Bronchial epithelial cell (primary cell): ENCODE results near the gene BCDIN3D. TPM values are rescaled to one million over a fixed set of nuclear protein-coding genes. Genes with fewer than 3 reads are reported as not detected.

ENCODE experiments used
- DNase-seq: peaks from one replicate; pipeline ENCODE4 v3.0.0-alpha.2; 2010; ENCODE audit warnings: low read depth
- FAIRE-seq: peaks from 2 replicates; lab custom pipeline; 2011; peaks lifted over from hg19 to GRCh38; lab: Jason Lieb, UNC
- H3K27me3 ChIP-seq: 2 replicates; pipeline ENCODE4 v1.5.1; 2011; ENCODE audit warnings: low read length; ENCODE audit not compliant: control insufficient read depth, insufficient read depth
- H3K36me3 ChIP-seq: 2 replicates; pipeline ENCODE4 v1.5.1; 2011; ENCODE audit warnings: low read length; ENCODE audit not compliant: control insufficient read depth, insufficient read depth
- H3K4me3 ChIP-seq: 2 replicates; pipeline ENCODE4 v1.5.1; 2011; ENCODE audit warnings: mild to moderate bottlenecking, low read depth, low read length, control low read depth
- total RNA-seq: library from RNA; depleted of rRNA; stranded (reverse); fragments of >200 nt; gene quantifications from 2 replicates; pipeline ENCODE4 v1.2.1, GENCODE V29; 2014
- TF ChIP-seq, protein P1 (sequence below): IDR thresholded peaks from 2 replicates; pipeline ENCODE4 v1.5.1; 2011; ENCODE audit warnings: mild to moderate bottlenecking, moderate library complexity, low read length, control low read depth, inconsistent platforms; ENCODE audit not compliant: insufficient read depth, severe bottlenecking

BCDIN3D gene, protein sequence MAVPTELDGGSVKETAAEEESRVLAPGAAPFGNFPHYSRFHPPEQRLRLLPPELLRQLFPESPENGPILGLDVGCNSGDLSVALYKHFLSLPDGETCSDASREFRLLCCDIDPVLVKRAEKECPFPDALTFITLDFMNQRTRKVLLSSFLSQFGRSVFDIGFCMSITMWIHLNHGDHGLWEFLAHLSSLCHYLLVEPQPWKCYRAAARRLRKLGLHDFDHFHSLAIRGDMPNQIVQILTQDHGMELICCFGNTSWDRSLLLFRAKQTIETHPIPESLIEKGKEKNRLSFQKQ
- total RNA-seq: 6.8 and 7.4 TPM in 2 replicates

DNA sequence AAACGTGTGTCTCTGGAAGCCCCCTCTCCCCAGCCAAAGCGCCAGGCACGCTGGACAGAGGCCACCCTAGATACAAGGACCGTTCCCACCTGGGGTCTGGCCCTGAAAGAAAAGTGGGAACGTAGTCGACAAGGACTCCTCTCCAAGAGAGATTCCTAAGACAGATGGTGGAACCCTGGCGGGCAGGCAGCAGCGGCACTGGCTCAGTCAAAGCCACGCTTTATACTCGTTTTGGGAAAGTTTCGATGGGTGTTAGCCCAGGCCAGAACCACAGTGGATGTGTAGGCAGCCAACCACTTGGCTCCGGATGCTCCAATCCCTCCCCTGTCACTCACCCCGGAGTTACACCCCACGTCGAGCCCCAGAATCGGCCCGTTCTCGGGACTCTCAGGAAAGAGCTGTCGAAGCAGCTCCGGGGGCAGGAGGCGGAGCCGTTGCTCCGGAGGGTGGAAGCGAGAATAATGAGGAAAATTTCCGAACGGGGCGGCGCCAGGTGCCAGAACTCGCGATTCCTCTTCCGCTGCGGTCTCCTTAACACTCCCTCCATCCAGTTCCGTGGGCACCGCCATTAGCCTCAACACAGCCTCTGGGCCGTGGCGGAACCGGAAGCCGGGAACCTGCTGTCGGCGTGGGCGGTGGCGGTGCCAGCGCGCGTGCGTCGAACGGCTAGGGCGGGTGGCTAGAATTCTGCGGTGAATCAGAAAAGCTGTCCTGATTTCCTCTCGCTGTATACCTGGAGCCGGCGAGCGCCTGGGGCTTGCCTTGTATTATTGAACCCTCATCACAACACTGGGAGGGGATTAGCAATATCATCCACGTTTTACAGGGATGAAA, at the start of gene BCDIN3D:
Gene BCDIN3D, minus strand, starts transcription at position 588 of the 834 bp plus-strand sequence. Its CDS starts 19 bp downstream, at position 569.
- Histone ChIP-seq H3K36me3 (no peaks in the 10 kb centered on the region), H3K27me3 (no peaks in the 10 kb centered on the region), H3K4me3 (peak within 1 kb of the TSS; percentile 75)
- peak; percentile 90 for DNase-seq
- TF ChIP-seq, protein P1, sequence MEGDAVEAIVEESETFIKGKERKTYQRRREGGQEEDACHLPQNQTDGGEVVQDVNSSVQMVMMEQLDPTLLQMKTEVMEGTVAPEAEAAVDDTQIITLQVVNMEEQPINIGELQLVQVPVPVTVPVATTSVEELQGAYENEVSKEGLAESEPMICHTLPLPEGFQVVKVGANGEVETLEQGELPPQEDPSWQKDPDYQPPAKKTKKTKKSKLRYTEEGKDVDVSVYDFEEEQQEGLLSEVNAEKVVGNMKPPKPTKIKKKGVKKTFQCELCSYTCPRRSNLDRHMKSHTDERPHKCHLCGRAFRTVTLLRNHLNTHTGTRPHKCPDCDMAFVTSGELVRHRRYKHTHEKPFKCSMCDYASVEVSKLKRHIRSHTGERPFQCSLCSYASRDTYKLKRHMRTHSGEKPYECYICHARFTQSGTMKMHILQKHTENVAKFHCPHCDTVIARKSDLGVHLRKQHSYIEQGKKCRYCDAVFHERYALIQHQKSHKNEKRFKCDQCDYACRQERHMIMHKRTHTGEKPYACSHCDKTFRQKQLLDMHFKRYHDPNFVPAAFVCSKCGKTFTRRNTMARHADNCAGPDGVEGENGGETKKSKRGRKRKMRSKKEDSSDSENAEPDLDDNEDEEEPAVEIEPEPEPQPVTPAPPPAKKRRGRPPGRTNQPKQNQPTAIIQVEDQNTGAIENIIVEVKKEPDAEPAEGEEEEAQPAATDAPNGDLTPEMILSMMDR: no peak
- no peak for FAIRE-seq

DNA sequence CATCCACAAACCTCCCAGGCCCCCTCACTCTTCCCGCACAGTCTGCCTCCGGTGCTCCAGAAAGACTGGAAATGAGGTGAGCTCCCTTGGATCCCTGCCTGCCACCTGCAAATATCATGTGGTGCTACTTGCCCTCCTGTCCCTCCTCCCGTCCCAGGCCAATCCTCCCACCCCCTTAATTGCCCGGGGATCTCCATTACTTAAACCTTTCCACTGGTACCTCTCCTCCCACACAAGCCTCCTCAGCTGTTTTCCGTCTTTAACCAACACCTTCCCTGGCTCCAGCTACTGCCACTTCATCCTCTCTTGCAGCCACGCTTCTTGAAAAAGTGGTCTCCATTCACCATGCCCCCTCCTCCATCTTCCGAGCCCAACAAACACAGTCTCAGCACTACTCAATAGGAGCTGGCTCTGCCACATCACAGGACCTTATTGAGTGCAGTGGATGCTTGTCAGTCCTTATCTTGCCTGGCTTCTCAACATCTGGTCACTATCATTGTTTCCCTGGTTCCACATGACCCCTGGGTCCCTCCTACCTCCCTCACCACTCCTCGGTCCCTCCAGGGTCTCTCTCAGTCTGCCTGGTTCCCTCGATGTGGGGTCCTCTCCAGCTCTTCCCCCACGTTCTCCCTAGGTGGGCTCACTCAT, 49.3 kb upstream of the BCDIN3D start:
- DNase-seq: no peak
- peaks cover 5% of the 10 kb centered on the region for H3K27me3 ChIP-seq
- H3K36me3 ChIP-seq: no peaks in the 10 kb centered on the region
- no peak for FAIRE-seq
- TF ChIP-seq, protein P1: no peak
- H3K4me3 ChIP-seq: no peak overlapping the region

DNA sequence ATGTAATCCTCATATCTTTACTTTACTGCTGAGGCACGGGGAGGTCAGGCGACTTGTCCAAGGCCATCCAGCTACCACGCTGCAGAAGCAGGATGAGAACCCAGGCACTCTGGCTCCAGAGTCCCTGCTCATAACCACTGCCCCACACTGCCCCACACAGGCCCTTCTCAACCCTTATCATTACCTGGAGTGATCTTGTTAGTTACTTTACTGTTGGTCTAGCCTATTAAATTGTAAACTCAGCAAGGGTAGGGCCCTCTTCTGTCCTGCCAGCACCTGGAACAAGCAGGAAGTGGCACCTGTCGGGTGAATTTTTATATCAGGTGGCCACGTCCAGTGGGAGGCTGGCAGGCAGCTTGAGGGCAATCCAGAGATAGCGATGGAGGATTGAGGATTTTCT, 48.6 kb upstream of the BCDIN3D start:
- H3K4me3 ChIP-seq: no peak overlapping the region
- DNase-seq (no peak), FAIRE-seq (no peak)
- no peaks in the 10 kb centered on the region for H3K36me3 ChIP-seq
- TF ChIP-seq, protein P1: no peak
- peaks cover 8% of the 10 kb centered on the region for H3K27me3 ChIP-seq

DNA sequence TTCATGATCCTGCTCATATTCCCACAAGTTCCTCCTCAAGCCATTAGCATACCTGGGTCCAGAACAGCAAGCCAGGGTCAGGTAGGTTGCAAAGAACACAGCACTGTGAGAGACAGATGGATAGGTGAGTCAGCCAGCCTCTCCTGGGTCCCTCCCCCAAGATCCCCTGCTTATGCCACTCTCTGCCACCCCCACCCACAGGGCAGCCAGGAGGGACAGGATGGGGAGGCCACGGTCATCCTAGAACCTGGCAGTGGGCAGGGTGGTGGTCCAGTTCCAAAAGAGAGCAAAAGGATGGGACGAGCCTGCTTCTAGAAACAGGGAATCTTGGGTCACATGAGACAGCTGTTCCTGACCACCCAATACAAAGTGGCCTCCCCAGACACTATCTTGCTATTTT, 48.1 kb upstream of the BCDIN3D start:
- DNase-seq (no peak), FAIRE-seq (no peak)
- Histone ChIP-seq H3K27me3 (peaks cover 9% of the 10 kb centered on the region), H3K4me3 (no peak overlapping the region), H3K36me3 (no peaks in the 10 kb centered on the region)
- TF ChIP-seq, protein P1: no peak

DNA sequence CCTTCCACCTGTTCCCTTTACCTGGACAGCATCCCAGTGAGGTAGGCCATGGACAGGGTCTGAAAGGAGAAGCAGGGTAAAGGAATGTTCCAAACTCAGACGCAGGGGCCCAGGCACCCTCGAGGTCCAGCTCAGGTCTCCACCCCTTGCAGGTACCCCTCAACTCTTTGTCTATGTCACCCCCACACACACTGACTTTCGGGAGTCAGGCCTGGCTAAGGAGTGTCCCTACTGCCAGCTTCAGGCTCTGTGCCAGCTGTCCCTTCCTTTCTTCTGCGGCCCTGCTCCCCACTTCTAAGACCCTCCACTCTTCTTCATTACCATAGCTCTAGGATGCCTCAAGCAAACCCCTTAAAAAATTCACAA, 47.2 kb upstream of the BCDIN3D start:
- TF ChIP-seq, protein P1: no peak
- DNase-seq (no peak), FAIRE-seq (no peak)
- H3K4me3 ChIP-seq: no peak overlapping the region
- H3K36me3 ChIP-seq: no peaks in the 10 kb centered on the region
- H3K27me3 ChIP-seq: peaks cover 19% of the 10 kb centered on the region
